Uterus (tissue), 4 donors: ENCODE results near the gene TOE1. TPM values are rescaled to one million over a fixed set of nuclear protein-coding genes. Genes with fewer than 3 reads are reported as not detected.
"Not testable (repeated sequence)": the region's sequence is repeated elsewhere in the genome, so short reads cannot be mapped to it uniquely, and the experiment has no call there.

Experiments
- DNase-seq, 2 donors: peaks; one replicate each; pipeline ENCODE4 v3.0.0-alpha.2; 2019 to 2020
- H3K27ac ChIP-seq, 2 donors: fragments of 200-600 bp; sonication (generic); 1 replicate in 1 of 2; 2 replicates in 1 of 2; pipeline ENCODE4 v1.5.1; 2016 to 2018
- H3K27me3 ChIP-seq, 2 donors: fragments of 200-600 bp; sonication (generic); one replicate each; pipeline ENCODE4 v1.5.1; 2018 to 2019; ENCODE audit warnings: control low read depth in 1 of 2
- H3K36me3 ChIP-seq, 2 donors: fragments of 200-600 bp; sonication (generic); one replicate each; pipeline ENCODE4 v1.5.1; 2019; ENCODE audit warnings: control low read depth in 1 of 2
- H3K4me1 ChIP-seq, 2 donors: fragments of 200-600 bp; sonication (generic); one replicate each; pipeline ENCODE4 v1.5.1; 2018 to 2019; ENCODE audit warnings: control low read depth in 1 of 2
- H3K4me3 ChIP-seq, 2 donors: fragments of 200-600 bp; sonication (generic); 1 replicate in 1 of 2; 2 replicates in 1 of 2; pipeline ENCODE4 v1.5.1; 2018 to 2019; ENCODE audit warnings: mild to moderate bottlenecking in 1 of 2
- H3K9me3 ChIP-seq, 2 donors: fragments of 200-600 bp; sonication (generic); one replicate each; pipeline ENCODE4 v1.5.1; 2019; ENCODE audit warnings: control low read depth in 1 of 2
- CTCF ChIP-seq, 4 experiments: fragments of 200-600 bp in 2 of 4; fragments of 450-650 bp in 2 of 4; sonication (generic) in 2 of 4; IDR thresholded peaks; one replicate each; pipeline ENCODE4 v1.5.1; 2016 to 2019; ENCODE audit warnings: antibody characterized with exemption in 4 of 4, mild to moderate bottlenecking in 2 of 4, moderate library complexity in 1 of 4
- POLR2A ChIP-seq, 2 donors: fragments of 450-650 bp; IDR thresholded peaks; one replicate each; pipeline ENCODE4 v1.6.1; 2016; ENCODE audit warnings: antibody characterized with exemption in 2 of 2, mild to moderate bottlenecking in 1 of 2, moderate library complexity in 1 of 2
- intact Hi-C: fragments of 100-400 bp; cut with DNase I; formaldehyde crosslinking; loops from one replicate; pipeline ENCODE4 v1.15.1; 2023; ENCODE audit warnings: low total_unique reads
- total RNA-seq, 4 donors: library from RNA; depleted of rRNA in 3 of 4; stranded (reverse); fragments of >200 nt in 3 of 4; gene quantifications; one replicate each; pipeline versions ENCODE4 v1.1.0 to v1.2.4, GENCODE V29; 2014 to 2023
- donor health status: DM: yes; HTN: yes; CAD: no.

Gene TOE1
- total RNA-seq, 4 donors from 2014 or later = 10.3 to 21.8 (median 14.4) TPM

DNA sequence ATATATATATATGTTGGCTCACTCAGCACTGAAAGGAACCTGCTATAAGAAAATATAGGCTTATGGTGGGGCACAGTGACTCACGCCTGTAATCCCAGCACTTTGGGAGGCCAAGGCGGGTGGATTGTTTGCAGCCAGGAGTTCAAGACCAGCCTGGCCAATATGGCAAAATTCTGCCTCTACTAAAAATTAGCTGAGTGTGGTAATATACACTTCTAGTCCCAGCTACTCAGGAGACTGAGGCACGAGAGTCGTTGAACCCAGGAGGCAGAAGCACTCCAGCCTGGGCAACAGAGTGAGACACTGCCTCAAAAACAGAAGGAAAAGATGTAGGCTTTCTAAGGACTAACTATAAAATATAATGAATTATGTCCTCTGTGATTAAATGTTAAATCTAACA, 14.9 kb downstream of the TOE1 start:
- intact Hi-C loops = loop anchor here (10.0 kb wide), 1 partner anchor 210 kb away; no protein-coding TSS in a partner anchor
- TF ChIP-seq POLR2A (IDR thresholded peaks at IDR 0.05) (no peak), CTCF (IDR thresholded peaks at IDR 0.05) (no peak)

DNA sequence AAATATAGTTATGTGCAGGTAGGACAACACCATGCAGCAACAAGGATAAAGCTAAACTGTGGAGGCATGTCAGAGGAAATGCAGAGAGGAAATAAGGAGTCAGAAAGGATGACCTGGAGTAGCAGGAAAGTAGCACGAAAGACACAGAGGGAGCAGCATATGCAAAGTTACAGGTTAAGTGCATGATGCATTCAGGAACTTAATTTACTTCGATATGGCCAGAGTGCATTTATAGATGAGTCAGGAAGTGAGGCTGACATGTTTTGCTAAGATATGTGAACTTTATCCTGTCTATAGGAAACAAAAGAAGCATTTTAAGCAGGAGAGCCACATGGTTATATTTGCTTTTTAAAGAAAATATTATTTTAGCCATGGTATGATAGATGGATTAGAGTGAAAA, 15.7 kb downstream of the TOE1 start:
- Histone ChIP-seq H3K36me3 (no peaks in the 10 kb centered on the region), H3K4me1 (peaks cover 0 to 6% of the 10 kb centered on the region in 2 donors), H3K27me3 (no peaks in the 10 kb centered on the region), H3K4me3 (no peak overlapping the region), H3K9me3 (no peaks in the 10 kb centered on the region), H3K27ac (no peak overlapping the region)
- TF ChIP-seq CTCF (IDR thresholded peaks at IDR 0.05) (no peak), POLR2A (IDR thresholded peaks at IDR 0.05) (no peak)
- intact Hi-C loops = loop anchor here (10.0 kb wide), 1 partner anchor 209 kb away; no protein-coding TSS in a partner anchor
- DNase-seq = no peak

More for the DNA sequence above, 14.9 kb downstream of the TOE1 start:
- Histone ChIP-seq H3K9me3 (no peaks in the 10 kb centered on the region), H3K27me3 (no peaks in the 10 kb centered on the region), H3K27ac (no peak overlapping the region), H3K4me3 (no peak overlapping the region), H3K4me1 (no peaks in the 10 kb centered on the region), H3K36me3 (no peaks in the 10 kb centered on the region)
- DNase-seq = no peak

DNA sequence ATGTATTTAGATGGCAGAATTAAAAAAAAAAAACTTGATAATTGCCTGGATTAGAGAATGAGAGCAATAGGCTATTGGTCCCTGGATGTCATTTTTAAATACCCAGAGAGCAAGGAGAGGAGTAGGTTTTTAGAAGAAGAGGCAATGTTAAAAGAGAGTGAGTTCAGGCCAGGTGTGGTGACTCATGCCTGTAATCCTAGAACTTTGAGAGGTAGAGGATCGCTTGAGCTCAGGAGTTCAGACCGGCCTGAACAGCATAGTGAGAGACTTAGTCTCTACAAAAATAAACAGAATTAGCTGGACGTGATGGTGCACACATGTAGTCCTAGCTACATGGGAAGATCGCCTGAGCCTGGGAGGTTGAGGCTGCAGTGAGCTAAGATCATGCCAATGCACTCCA, 16.2 kb downstream of the TOE1 start:
- TF ChIP-seq POLR2A (IDR thresholded peaks at IDR 0.05) (no peak), CTCF (IDR thresholded peaks at IDR 0.05) (no peak)
- Histone ChIP-seq H3K27me3 (no peaks in the 10 kb centered on the region), H3K27ac (no peak overlapping the region), H3K36me3 (no peaks in the 10 kb centered on the region), H3K4me3 (no peak overlapping the region), H3K9me3 (no peaks in the 10 kb centered on the region), H3K4me1 (peaks cover 0 to 9% of the 10 kb centered on the region in 2 donors)
- DNase-seq = no peak
- intact Hi-C loops = loop anchor here (10.0 kb wide), 1 partner anchor 209 kb away; no protein-coding TSS in a partner anchor

GRCh38 chr1:45359882-45360513, 20.0 kb downstream of the TOE1 start:
- peak; percentile 64 to 74 for DNase-seq
- Histone ChIP-seq H3K4me1 (peaks cover 0 to 9% of the 10 kb centered on the region in 2 donors), H3K27ac (peak overlapping the region; percentile 66 to 88), H3K9me3 (no peaks in the 10 kb centered on the region), H3K4me3 (no peak overlapping the region), H3K36me3 (no peaks in the 10 kb centered on the region), H3K27me3 (no peaks in the 10 kb centered on the region)
- intact Hi-C loops = loop anchor here (10.0 kb wide), 1 partner anchor 205 kb away; no protein-coding TSS in a partner anchor
- TF ChIP-seq POLR2A (IDR thresholded peaks at IDR 0.05) (no peak), CTCF (IDR thresholded peaks at IDR 0.05) (peak; percentile 66 to 82 (median 72))

DNA sequence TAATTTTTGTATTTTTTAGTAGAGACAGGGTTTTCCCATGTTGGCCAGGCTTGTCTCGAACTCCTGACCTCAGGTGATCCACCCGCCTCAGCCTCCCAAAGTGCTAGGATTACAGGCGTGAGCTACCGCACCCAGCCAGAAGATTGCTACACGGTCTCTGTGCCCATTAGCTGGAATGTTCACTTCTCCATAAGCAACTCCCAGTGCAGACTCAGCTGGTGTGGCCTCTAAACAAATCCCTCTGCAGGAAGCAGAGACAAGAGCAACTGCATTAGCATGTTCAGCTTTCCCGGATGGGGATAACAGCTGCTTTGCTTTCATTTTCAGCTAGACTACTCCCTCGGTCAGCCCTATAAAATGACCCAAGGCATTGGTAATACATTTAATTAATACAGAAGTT, 21.0 kb downstream of the TOE1 start:
- intact Hi-C loops, H3K27me3 ChIP-seq, H3K36me3 ChIP-seq, H3K4me1 ChIP-seq, H3K9me3 ChIP-seq: not testable (repeated sequence)
- DNase-seq = peak; percentile 38 to 60
- TF ChIP-seq CTCF (IDR thresholded peaks at IDR 0.05) = peak in 1 of 4 experiments; percentile 13
- Histone ChIP-seq H3K4me3 (peak overlapping the region in 1 of 2 donors; percentile 10), H3K27ac (peak overlapping the region; percentile 66 to 88)
